Activated CD4-positive, alpha-beta T cell treated with anti-CD3 and anti-CD28 coated beads, Interleukin-2, amount 50 U/mL, for 4 hours (primary cell): ENCODE results near the gene FAM222B.
"Not testable (repeated sequence)": the region's sequence is repeated elsewhere in the genome, so short reads cannot be mapped to it uniquely, and the experiment has no call there.

ENCODE experiments used
- DNase-seq, 2 experiments: peaks; one replicate each; pipeline ENCODE4 v3.0.0-alpha.2; 2020

Gene FAM222B

GRCh38 chr17:28744104-28744971, 98.3 kb downstream of the FAM222B start:
- peak; percentile 60 to 64 for DNase-seq

GRCh38 chr17:28743243-28744103, 99.1 kb downstream of the FAM222B start, which contains the start of gene TRAF4:
TSS of gene TRAF4 (plus strand) at chr17:28744011. CDS start at chr17:28744113, 102 bp downstream.
- peak; percentile 64 to 70 for DNase-seq

GRCh38 chr17:28741358-28742349, 100.9 kb downstream of the FAM222B start:
- DNase-seq = no peak

- no peak for DNase-seq
Measured at GRCh38 chr17:28740406-28741357, 101.9 kb downstream of the FAM222B start.

- peak; percentile 68 to 75 for DNase-seq
Measured at GRCh38 chr17:28738680-28739384, 103.8 kb downstream of the FAM222B start.

GRCh38 chr17:28737770-28738679, 104.6 kb downstream of the FAM222B start:
- no peak for DNase-seq

- DNase-seq = no peak
Measured at GRCh38 chr17:28737316-28737715, 105.3 kb downstream of the FAM222B start.

- not testable (repeated sequence) for DNase-seq
Measured at GRCh38 chr17:28735913-28736769, 106.4 kb downstream of the FAM222B start.

- no peak for DNase-seq
Measured at GRCh38 chr17:28735242-28735722, 107.3 kb downstream of the FAM222B start.

GRCh38 chr17:28734712-28735241, 107.8 kb downstream of the FAM222B start:
- DNase-seq = no peak

- no peak for DNase-seq
Measured at GRCh38 chr17:28733346-28733745, 109.2 kb downstream of the FAM222B start.

- DNase-seq = no peak
Measured at GRCh38 chr17:28729950-28730330, 112.7 kb downstream of the FAM222B start.

- peak; percentile 97 to 98 for DNase-seq
Measured at GRCh38 chr17:28728364-28729200, 114.0 kb downstream of the FAM222B start, which contains the start of gene NEK8. TSS of gene NEK8 (plus strand) at chr17:28728788. CDS start at chr17:28728814, 26 bp downstream.

GRCh38 chr17:28726627-28727491, 115.7 kb downstream of the FAM222B start:
- DNase-seq = peak; percentile 87 to 89

- peak; percentile 59 to 61 for DNase-seq
Measured at GRCh38 chr17:28726226-28726626, 116.4 kb downstream of the FAM222B start, which contains the start of gene TLCD1. TSS of gene TLCD1 (minus strand) at chr17:28726233. CDS start at chr17:28726097, 136 bp downstream.
